ENCODE measurements around the gene TSPAN7.

- TF ChIP-seq CTCF (IDR thresholded peaks at IDR 0.05; ENCODE audit: insufficient read depth, low read length) (no peak), POLR2AphosphoS5 (IDR thresholded peaks at IDR 0.05; ENCODE audit: low read depth) (no peak), REST (IDR thresholded peaks at IDR 0.05; ENCODE audit: insufficient replicate concordance, low read depth) (no peak)
Observed at GRCh38 chrX:38595801-38596200, 34.5 kb downstream of the TSPAN7 start.
